GM19238 (cell line): ENCODE results near the gene SH3RF3.

ENCODE experiments used
- DNase-seq: peaks from one replicate; pipeline ENCODE4 v3.0.0; 2011; ENCODE audit warnings: low spot score; ENCODE audit not compliant: insufficient read length

Gene SH3RF3

GRCh38 chr2:109387778-109388469 lies 258.9 kb downstream of the SH3RF3 start:
- no peak for DNase-seq

- DNase-seq: no peak
Observed at GRCh38 chr2:109391243-109391642, 262.2 kb downstream of the SH3RF3 start.

- DNase-seq: no peak
Observed at GRCh38 chr2:109392140-109392539, 263.1 kb downstream of the SH3RF3 start.

GRCh38 chr2:109392816-109393661 lies 264.0 kb downstream of the SH3RF3 start:
- no peak for DNase-seq

- no peak for DNase-seq
Observed at GRCh38 chr2:109393662-109393972, 264.6 kb downstream of the SH3RF3 start.

- DNase-seq: no peak
Observed at GRCh38 chr2:109395494-109396201, 266.6 kb downstream of the SH3RF3 start.

GRCh38 chr2:109396202-109397180 lies 267.5 kb downstream of the SH3RF3 start:
- DNase-seq: peak; percentile 26

GRCh38 chr2:109397893-109398292 lies 268.9 kb downstream of the SH3RF3 start:
- no peak for DNase-seq

- no peak for DNase-seq
Observed at GRCh38 chr2:109398366-109399015, 269.5 kb downstream of the SH3RF3 start.

- DNase-seq: no peak
Observed at GRCh38 chr2:109399066-109399465, 270.1 kb downstream of the SH3RF3 start.

GRCh38 chr2:109400102-109400501 lies 271.1 kb downstream of the SH3RF3 start:
- DNase-seq: no peak

- no peak for DNase-seq
Observed at GRCh38 chr2:109401370-109401769, 272.4 kb downstream of the SH3RF3 start.

GRCh38 chr2:109402180-109402579 lies 273.2 kb downstream of the SH3RF3 start:
- DNase-seq: no peak

GRCh38 chr2:109402980-109403840 lies 274.2 kb downstream of the SH3RF3 start:
- no peak for DNase-seq

GRCh38 chr2:109403841-109404201 lies 274.8 kb downstream of the SH3RF3 start:
- no peak for DNase-seq

- DNase-seq: no peak
Observed at GRCh38 chr2:109404681-109405080, 275.7 kb downstream of the SH3RF3 start.

GRCh38 chr2:109405873-109406272 lies 276.9 kb downstream of the SH3RF3 start:
- no peak for DNase-seq

- DNase-seq: no peak
Observed at GRCh38 chr2:109406301-109406700, 277.3 kb downstream of the SH3RF3 start.

GRCh38 chr2:109407276-109408042 lies 278.5 kb downstream of the SH3RF3 start:
- DNase-seq: no peak
